Thyroid gland (tissue), 4 donors: ENCODE results near the gene GCNT4.

Source experiments
- CTCF ChIP-seq, 6 experiments: fragments of 200-600 bp in 3 of 6; fragments of 450-650 bp in 3 of 6; sonication (generic) in 3 of 6; IDR thresholded peaks; one replicate each; pipeline ENCODE4 v1.5.1; 2016 to 2019; ENCODE audit warnings: antibody characterized with exemption in 6 of 6, mild to moderate bottlenecking in 2 of 6, inconsistent platforms in 1 of 6, moderate library complexity in 1 of 6
- POLR2A ChIP-seq, 2 donors: fragments of 450-650 bp; IDR thresholded peaks; one replicate each; pipeline ENCODE4 v1.6.1; 2017; ENCODE audit warnings: antibody characterized with exemption in 2 of 2, mild to moderate bottlenecking in 2 of 2, moderate library complexity in 1 of 2

GRCh38 chr5:75010838-75011237 lies 41.5 kb downstream of the GCNT4 start:
- no peak for TF ChIP-seq CTCF (IDR thresholded peaks at IDR 0.05)
- no peak for TF ChIP-seq POLR2A (IDR thresholded peaks at IDR 0.05)
